Dermis blood vessel endothelial cell (primary cell): ENCODE measurements around the gene AKAP13. TPM values are rescaled to one million over a fixed set of nuclear protein-coding genes. Genes with fewer than 3 reads are reported as not detected.
"Not testable (repeated sequence)": the region's sequence is repeated elsewhere in the genome, so short reads cannot be mapped to it uniquely, and the experiment has no call there.

Source experiments
- DNase-seq: peaks from one replicate; pipeline ENCODE4 v3.0.0; 2010
- total RNA-seq: library from RNA; depleted of rRNA; stranded (reverse); fragments of >200 nt; gene quantifications from 2 replicates; pipeline ENCODE4 v1.2.3, GENCODE V29; 2014

Gene AKAP13
- total RNA-seq, 1 donor from 2014 or later = 77.4 TPM

GRCh38 chr15:85480923-85481322 is 100.5 kb downstream of the AKAP13 start:
- DNase-seq = no peak

GRCh38 chr15:85481543-85481942 is 101.1 kb downstream of the AKAP13 start:
- DNase-seq = not testable (repeated sequence)

- no peak for DNase-seq
These were observed 102.5 kb downstream of the AKAP13 start for GRCh38 chr15:85482894-85483293.

GRCh38 chr15:85483955-85484354 is 103.6 kb downstream of the AKAP13 start:
- DNase-seq = not testable (repeated sequence)

GRCh38 chr15:85484923-85485322 is 104.5 kb downstream of the AKAP13 start:
- not testable (repeated sequence) for DNase-seq

- DNase-seq = peak; percentile 92
These were observed 105.7 kb downstream of the AKAP13 start for GRCh38 chr15:85485956-85486567.

- not testable (repeated sequence) for DNase-seq
These were observed 107.4 kb downstream of the AKAP13 start for GRCh38 chr15:85487796-85488195.

- DNase-seq = no peak
These were observed 108.6 kb downstream of the AKAP13 start for GRCh38 chr15:85488997-85489396.

- no peak for DNase-seq
These were observed 109.5 kb downstream of the AKAP13 start for GRCh38 chr15:85489773-85490493.

- no peak for DNase-seq
These were observed 110.5 kb downstream of the AKAP13 start for GRCh38 chr15:85490856-85491255.

- no peak for DNase-seq
These were observed 111.3 kb downstream of the AKAP13 start for GRCh38 chr15:85491691-85492090.

- DNase-seq = no peak
These were observed 112.0 kb downstream of the AKAP13 start for GRCh38 chr15:85492406-85492805.

GRCh38 chr15:85493260-85493659 is 112.9 kb downstream of the AKAP13 start:
- no peak for DNase-seq

GRCh38 chr15:85494048-85494777 is 113.8 kb downstream of the AKAP13 start:
- DNase-seq = peak; percentile 92

- DNase-seq = no peak
These were observed 114.7 kb downstream of the AKAP13 start for GRCh38 chr15:85495096-85495495.

GRCh38 chr15:85495544-85495943 is 115.1 kb downstream of the AKAP13 start:
- DNase-seq = no peak

- DNase-seq = no peak
These were observed 115.7 kb downstream of the AKAP13 start for GRCh38 chr15:85496151-85496550.

- no peak for DNase-seq
These were observed 116.3 kb downstream of the AKAP13 start for GRCh38 chr15:85496551-85497171.

- no peak for DNase-seq
These were observed 116.8 kb downstream of the AKAP13 start for GRCh38 chr15:85497172-85497569.

- no peak for DNase-seq
These were observed 118.1 kb downstream of the AKAP13 start for GRCh38 chr15:85498471-85498870.

- no peak for DNase-seq
These were observed 119.0 kb downstream of the AKAP13 start for GRCh38 chr15:85499371-85499887.

GRCh38 chr15:85500060-85500708 is 119.8 kb downstream of the AKAP13 start:
- no peak for DNase-seq
